Subcutaneous abdominal adipose tissue (tissue), 5 donors: ENCODE results near the gene JPT1.

Experiments
- H3K27ac ChIP-seq: one replicate; pipeline ENCODE4 v1.7.0; 2013; ENCODE audit warnings: low read depth, mild to moderate bottlenecking, inconsistent platforms, low read length, moderate library complexity
- H3K27me3 ChIP-seq, 5 donors: one replicate each; pipeline ENCODE4 v1.7.0; 2013; ENCODE audit warnings: low read length in 5 of 5, inconsistent platforms in 1 of 5; ENCODE audit not compliant: control insufficient read depth in 5 of 5, insufficient read depth in 4 of 5
- H3K36me3 ChIP-seq, 5 donors: one replicate each; pipeline ENCODE4 v1.7.0; 2013; ENCODE audit warnings: low read length in 5 of 5; ENCODE audit not compliant: control insufficient read depth in 5 of 5, insufficient read depth in 5 of 5
- H3K4me1 ChIP-seq, 5 donors: one replicate each; pipeline ENCODE4 v1.7.0; 2013; ENCODE audit warnings: low read length in 5 of 5, mild to moderate bottlenecking in 3 of 5, moderate library complexity in 1 of 5; ENCODE audit not compliant: control insufficient read depth in 5 of 5, insufficient read depth in 5 of 5
- H3K4me3 ChIP-seq, 5 donors: one replicate each; pipeline ENCODE4 v1.7.0; 2013; ENCODE audit warnings: low read length in 5 of 5, low read depth in 1 of 5
- H3K9ac ChIP-seq, 5 donors: one replicate each; pipeline ENCODE4 v1.7.0; 2013; ENCODE audit warnings: low read length in 5 of 5, mild to moderate bottlenecking in 4 of 5, moderate library complexity in 3 of 5
- H3K9me3 ChIP-seq, 5 donors: one replicate each; pipeline ENCODE4 v1.7.0; 2013; ENCODE audit warnings: low read length in 5 of 5; ENCODE audit not compliant: control insufficient read depth in 5 of 5
- donor health status: healthy.
- donor health status: healthy.
- donor health status: healthy.
- donor health status: healthy.
- donor health status: healthy.

JPT1 gene

DNA sequence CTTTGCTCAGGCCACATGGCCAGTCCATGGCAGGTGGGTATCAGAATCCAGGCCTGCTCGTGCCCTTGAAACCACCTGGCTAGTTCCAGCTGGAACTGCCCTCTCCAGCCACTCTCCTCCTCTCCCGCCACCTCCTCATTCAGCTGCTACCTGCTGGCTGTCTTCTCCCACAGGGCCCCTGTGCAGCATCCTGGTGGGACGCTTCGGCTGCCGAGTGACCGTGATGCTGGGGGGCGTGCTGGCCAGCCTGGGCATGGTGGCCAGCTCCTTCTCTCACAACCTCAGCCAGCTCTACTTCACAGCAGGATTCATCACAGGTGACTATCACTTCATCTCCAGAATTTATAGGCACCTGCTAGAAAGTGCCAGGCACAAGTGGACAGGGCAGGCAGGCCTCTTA lies 56.4 kb downstream of the JPT1 start:
- Histone ChIP-seq H3K4me3 (no peak overlapping the region), H3K4me1 (peaks cover 0 to 17% (median 12%) of the 10 kb centered on the region in 5 donors), H3K9me3 (no peaks in the 10 kb centered on the region), H3K36me3 (peaks cover 0 to 26% (median 16%) of the 10 kb centered on the region in 5 donors), H3K9ac (no peak overlapping the region), H3K27ac (no peak overlapping the region), H3K27me3 (no peaks in the 10 kb centered on the region)

GRCh38 chr17:75096082-75096625 lies 58.2 kb downstream of the JPT1 start:
- H3K27ac ChIP-seq: no peak overlapping the region
- no peaks in the 10 kb centered on the region for H3K9me3 ChIP-seq
- H3K4me3 ChIP-seq: peak overlapping the region in 1 of 5 donors; percentile 24
- H3K9ac ChIP-seq: no peak overlapping the region
- no peaks in the 10 kb centered on the region for H3K27me3 ChIP-seq
- peaks cover 0 to 26% (median 16%) of the 10 kb centered on the region in 5 donors for H3K36me3 ChIP-seq
- H3K4me1 ChIP-seq: peaks cover 0 to 16% (median 13%) of the 10 kb centered on the region in 5 donors

DNA sequence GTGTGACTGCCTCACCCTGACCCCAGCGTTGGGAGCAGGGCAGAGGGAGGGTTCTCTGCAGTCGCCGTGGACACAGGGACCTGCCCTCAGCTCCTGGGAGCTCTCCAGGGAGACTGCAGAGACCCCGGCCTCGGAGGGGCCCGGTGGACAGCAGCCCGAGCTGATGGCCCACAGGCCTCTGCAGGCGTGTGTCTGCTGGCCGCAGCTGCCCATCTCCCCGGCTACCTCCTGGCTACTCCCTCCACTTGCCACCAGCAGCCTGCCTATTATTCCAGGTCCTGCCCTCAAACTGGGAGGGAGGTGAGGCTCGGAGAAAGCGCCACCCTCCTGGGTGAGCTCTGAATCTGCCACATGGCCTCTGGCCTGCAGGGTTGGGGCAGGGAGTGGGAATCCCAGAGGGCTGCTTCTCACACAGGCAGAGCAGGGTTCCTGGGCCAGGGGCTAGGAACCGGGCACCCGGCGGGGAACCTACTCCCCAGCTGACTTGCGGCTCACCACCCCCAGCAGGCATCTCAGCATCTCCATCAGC lies 59.4 kb downstream of the JPT1 start:
- H3K36me3 ChIP-seq: peaks cover 0 to 17% (median 8%) of the 10 kb centered on the region in 5 donors
- no peaks in the 10 kb centered on the region for H3K27me3 ChIP-seq
- no peak overlapping the region for H3K27ac ChIP-seq
- no peak overlapping the region for H3K9ac ChIP-seq
- H3K4me3 ChIP-seq: no peak overlapping the region
- H3K4me1 ChIP-seq: peaks cover 0 to 24% (median 17%) of the 10 kb centered on the region in 5 donors
- no peaks in the 10 kb centered on the region for H3K9me3 ChIP-seq

- Histone ChIP-seq H3K27me3 (no peaks in the 10 kb centered on the region), H3K36me3 (peaks cover 0 to 8% (median 1%) of the 10 kb centered on the region in 5 donors), H3K27ac (no peak overlapping the region), H3K9ac (no peak overlapping the region), H3K4me3 (no peak overlapping the region), H3K9me3 (no peaks in the 10 kb centered on the region), H3K4me1 (peaks cover 2 to 31% (median 23%) of the 10 kb centered on the region in 5 donors)
Observed at GRCh38 chr17:75093548-75094158, 60.7 kb downstream of the JPT1 start.

GRCh38 chr17:75091855-75092327 lies 62.4 kb downstream of the JPT1 start:
- H3K4me1 ChIP-seq: peaks cover 3 to 48% (median 37%) of the 10 kb centered on the region in 5 donors
- peak overlapping the region in 1 of 5 donors; percentile 11 for H3K9ac ChIP-seq
- H3K9me3 ChIP-seq: no peaks in the 10 kb centered on the region
- peak overlapping the region in 1 of 5 donors; percentile 30 for H3K4me3 ChIP-seq
- H3K27ac ChIP-seq: no peak overlapping the region
- no peaks in the 10 kb centered on the region for H3K36me3 ChIP-seq
- no peaks in the 10 kb centered on the region for H3K27me3 ChIP-seq

DNA sequence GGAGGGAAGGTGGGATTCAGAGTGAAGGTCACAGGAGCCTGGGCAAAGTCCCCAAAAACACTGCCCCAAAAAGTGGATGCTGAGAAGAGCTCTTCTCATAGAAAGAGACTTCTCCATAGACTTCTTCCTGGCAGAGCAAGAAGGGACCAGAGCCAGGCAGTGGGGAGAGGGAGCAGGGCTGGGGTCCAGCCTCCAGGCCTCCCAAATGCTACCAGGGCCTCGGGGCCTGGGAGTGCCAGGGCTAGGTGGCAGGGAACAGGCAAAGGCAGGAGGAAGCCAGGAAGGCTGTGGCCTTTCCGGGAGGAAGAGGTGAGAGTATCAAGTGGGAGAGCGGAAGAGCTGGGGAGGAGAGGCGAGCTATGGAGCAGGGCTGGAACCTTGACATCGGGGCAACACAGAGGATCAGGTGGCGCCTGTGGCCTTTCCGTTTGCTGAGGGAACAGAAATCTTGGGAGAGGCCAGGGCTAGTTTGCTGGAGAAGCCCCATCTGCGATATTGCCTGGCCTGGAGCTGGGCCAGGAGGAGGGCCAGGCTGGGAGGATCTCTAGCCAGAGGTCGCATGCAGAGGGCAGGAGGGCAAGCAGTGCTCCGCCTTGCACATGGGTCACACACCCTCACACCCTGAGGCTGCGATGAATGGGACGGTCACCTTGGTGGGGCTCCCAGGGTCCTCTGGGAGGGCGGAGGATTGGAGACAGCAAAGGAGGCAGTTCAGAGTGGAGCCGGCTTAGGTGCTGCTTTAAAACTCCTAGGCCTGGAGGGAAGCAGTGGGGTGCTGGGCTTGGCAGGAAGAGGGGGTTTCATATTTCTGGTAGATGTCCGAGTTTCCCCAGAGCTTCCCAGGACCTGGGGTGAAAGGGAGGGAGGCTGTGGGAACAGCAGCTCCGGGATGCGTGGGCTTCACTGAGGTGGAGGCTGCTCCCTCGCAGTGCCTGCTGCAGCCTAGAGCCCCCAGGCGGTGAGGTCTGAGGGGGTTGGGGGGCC lies 63.1 kb downstream of the JPT1 start:
- Histone ChIP-seq H3K27ac (peak overlapping the region; percentile 4), H3K4me3 (peak overlapping the region in 3 of 5 donors; percentile 13 to 38 (median 30)), H3K27me3 (no peaks in the 10 kb centered on the region), H3K9ac (peak overlapping the region in 2 of 5 donors; percentile 11 to 71), H3K9me3 (no peaks in the 10 kb centered on the region), H3K4me1 (peaks cover 3 to 48% (median 35%) of the 10 kb centered on the region in 5 donors), H3K36me3 (no peaks in the 10 kb centered on the region)

- H3K4me1 ChIP-seq: peaks cover 3 to 46% (median 31%) of the 10 kb centered on the region in 5 donors
- peak overlapping the region; percentile 60 for H3K27ac ChIP-seq
- H3K9me3 ChIP-seq: no peaks in the 10 kb centered on the region
- H3K4me3 ChIP-seq: peak overlapping the region; percentile 65 to 77 (median 69)
- no peaks in the 10 kb centered on the region for H3K36me3 ChIP-seq
- H3K9ac ChIP-seq: peak overlapping the region; percentile 38 to 84 (median 80)
- H3K27me3 ChIP-seq: no peaks in the 10 kb centered on the region
Observed at GRCh38 chr17:75088465-75089417, 65.6 kb downstream of the JPT1 start.

DNA sequence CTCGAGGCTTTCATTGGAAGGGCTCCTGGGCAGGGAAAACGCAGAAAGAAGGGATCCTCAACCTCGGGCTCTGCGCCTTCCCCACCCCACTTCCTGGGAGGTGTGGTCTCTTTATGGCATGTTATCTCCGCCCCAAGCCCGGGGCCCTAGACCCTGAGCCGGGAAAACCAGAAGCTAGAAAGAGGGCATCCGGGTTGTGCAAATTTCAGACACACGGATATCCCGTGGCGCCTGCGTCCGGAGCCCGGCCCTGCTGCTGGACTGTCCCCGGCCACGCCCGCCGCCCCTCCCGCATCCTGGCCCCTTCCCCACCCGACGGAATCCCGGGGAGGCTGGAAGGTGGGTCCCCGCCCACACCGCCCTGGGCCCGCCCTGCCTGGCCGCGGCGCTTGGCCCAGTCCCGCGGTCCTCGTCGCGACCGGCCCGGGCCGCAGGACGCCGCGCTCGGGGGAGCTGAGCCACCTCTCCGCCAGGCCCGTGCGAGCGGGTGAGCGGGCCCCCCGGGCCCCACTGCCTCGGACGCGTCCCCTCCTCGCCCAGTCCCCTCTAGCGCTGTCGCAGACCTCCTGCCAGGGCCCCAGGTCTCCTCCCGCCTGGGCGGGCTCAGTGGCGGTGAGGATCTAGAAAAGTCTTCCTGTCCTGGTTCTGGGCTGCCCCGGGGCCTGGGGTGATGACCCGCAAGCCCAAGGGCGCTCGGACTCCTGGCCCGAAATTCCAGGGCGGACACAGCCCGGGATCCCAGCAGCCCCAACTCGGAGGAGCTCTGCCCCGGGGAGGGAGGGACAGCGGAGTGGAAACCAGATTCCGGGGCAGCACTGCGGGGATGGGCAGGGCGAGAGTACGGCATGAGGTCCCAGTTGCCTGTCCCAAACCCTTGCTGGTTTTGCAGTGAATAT lies 66.5 kb downstream of the JPT1 start, which contains the start of gene SLC16A5:
TSS of gene SLC16A5 (plus strand) at position 397 of the 896 bp plus-strand sequence. CDS start 5,683 bp downstream, outside the sequence.
- H3K27me3 ChIP-seq: no peaks in the 10 kb centered on the region
- H3K4me1 ChIP-seq: peaks cover 3 to 46% (median 31%) of the 10 kb centered on the region in 5 donors
- H3K36me3 ChIP-seq: no peaks in the 10 kb centered on the region
- peak within 1 kb of the TSS; percentile 38 to 84 (median 80) for H3K9ac ChIP-seq
- no peaks in the 10 kb centered on the region for H3K9me3 ChIP-seq
- peak within 1 kb of the TSS; percentile 60 for H3K27ac ChIP-seq
- peak within 1 kb of the TSS; percentile 65 to 77 (median 69) for H3K4me3 ChIP-seq
